Right ventricle myocardium superior (tissue), 1 donor: Measurements from ENCODE around the gene NTN1. TPM values are rescaled to one million over a fixed set of nuclear protein-coding genes. Genes with fewer than 3 reads are reported as not detected.
A peak's percentile ranks its signal among the peaks of the same experiment; 100 is the strongest.

Experiments
- ATAC-seq: fragments of 200-7000 bp; cut with Tn5 transposase; one replicate; pipeline ENCODE4 v1.9.1; 2020; ENCODE audit warnings: mild to moderate bottlenecking; ENCODE audit not compliant: poor library complexity
- DNase-seq: peaks from one replicate; pipeline ENCODE4 v3.0.0-alpha.2; 2020
- intact Hi-C: fragments of 100-400 bp; cut with DNase I; formaldehyde crosslinking; loops from one replicate; pipeline ENCODE4 v1.11.2; 2022
- total RNA-seq: library from RNA; stranded (reverse); fragmentation: NEBNext Ultra II Directional; extraction: Animal tissue kit (Norgen Biotek cat#: 25700); gene quantifications from one replicate; pipeline ENCODE4 v1.2.1, GENCODE V29; 2021
- donor health status: DM: no; HTN: yes; CAD: no; lungs with severe emphysema.

NTN1 gene
- total RNA-seq, 1 donor from 2014 or later = 19.4 TPM

- DNase-seq = no peak
- intact Hi-C loops = no loop called here
- ATAC-seq = no peak
These were observed 240.0 kb downstream of the NTN1 start for GRCh38 chr17:9261081-9262012.

GRCh38 chr17:9266031-9266680, 244.8 kb downstream of the NTN1 start:
- intact Hi-C loops = no loop called here
- ATAC-seq = no peak
- DNase-seq = no peak

- intact Hi-C loops = no loop called here
- no peak for DNase-seq
- no peak for ATAC-seq
These were observed 245.4 kb downstream of the NTN1 start for GRCh38 chr17:9266697-9267117.

- no peak for DNase-seq
- no peak for ATAC-seq
- intact Hi-C loops = no loop called here
These were observed 247.2 kb downstream of the NTN1 start for GRCh38 chr17:9268546-9268945.

GRCh38 chr17:9269350-9270035, 248.2 kb downstream of the NTN1 start:
- ATAC-seq (no peak), DNase-seq (no peak)
- intact Hi-C loops = no loop called here

- ATAC-seq (no peak), DNase-seq (no peak)
- intact Hi-C loops = no loop called here
These were observed 249.6 kb downstream of the NTN1 start for GRCh38 chr17:9270921-9271320.

- ATAC-seq (no peak), DNase-seq (no peak)
- intact Hi-C loops = no loop called here
These were observed 250.7 kb downstream of the NTN1 start for GRCh38 chr17:9271989-9272388.

- no peak for DNase-seq
- intact Hi-C loops = no loop called here
- ATAC-seq = no peak
These were observed 251.3 kb downstream of the NTN1 start for GRCh38 chr17:9272501-9273200.

- ATAC-seq (peak; percentile 63), DNase-seq (no peak)
- intact Hi-C loops = no loop called here
These were observed 252.4 kb downstream of the NTN1 start for GRCh38 chr17:9273428-9274391.

- intact Hi-C loops = no loop called here
- no peak for ATAC-seq
These were observed 253.7 kb downstream of the NTN1 start for GRCh38 chr17:9274973-9275372.

GRCh38 chr17:9279893-9280292, 258.6 kb downstream of the NTN1 start:
- intact Hi-C loops = no loop called here
- DNase-seq = no peak
- ATAC-seq = no peak

More at GRCh38 chr17:9274973-9275372, 253.7 kb downstream of the NTN1 start:
- DNase-seq = no peak

- DNase-seq (no peak), ATAC-seq (no peak)
- intact Hi-C loops = no loop called here
These were observed 262.6 kb downstream of the NTN1 start for GRCh38 chr17:9283909-9284308.

- no peak for DNase-seq
- ATAC-seq = peak; percentile 46
- intact Hi-C loops = no loop called here
These were observed 263.6 kb downstream of the NTN1 start for GRCh38 chr17:9284884-9285283.

GRCh38 chr17:9285602-9286427, 264.5 kb downstream of the NTN1 start:
- no peak for ATAC-seq
- intact Hi-C loops = no loop called here
- DNase-seq = no peak

- intact Hi-C loops = no loop called here
- ATAC-seq = no peak
- no peak for DNase-seq
These were observed 265.1 kb downstream of the NTN1 start for GRCh38 chr17:9286434-9286833.

- intact Hi-C loops = no loop called here
- DNase-seq = no peak
- ATAC-seq = no peak
These were observed 266.0 kb downstream of the NTN1 start for GRCh38 chr17:9287306-9287705.

- intact Hi-C loops = loop anchor here (5.0 to 10.0 kb wide), 2 partner anchors 175 to 298 kb away; no protein-coding TSS in a partner anchor
- no peak for DNase-seq
- ATAC-seq = no peak
These were observed 268.9 kb downstream of the NTN1 start for GRCh38 chr17:9290226-9290613.
